T-helper 1 cell (primary cell): ENCODE results near the gene SLC12A8.

Source experiments
- DNase-seq, 5 donors: peaks; one replicate each; pipeline ENCODE4 v3.0.0-alpha.2; 2012 to 2020

The SLC12A8 gene

DNA sequence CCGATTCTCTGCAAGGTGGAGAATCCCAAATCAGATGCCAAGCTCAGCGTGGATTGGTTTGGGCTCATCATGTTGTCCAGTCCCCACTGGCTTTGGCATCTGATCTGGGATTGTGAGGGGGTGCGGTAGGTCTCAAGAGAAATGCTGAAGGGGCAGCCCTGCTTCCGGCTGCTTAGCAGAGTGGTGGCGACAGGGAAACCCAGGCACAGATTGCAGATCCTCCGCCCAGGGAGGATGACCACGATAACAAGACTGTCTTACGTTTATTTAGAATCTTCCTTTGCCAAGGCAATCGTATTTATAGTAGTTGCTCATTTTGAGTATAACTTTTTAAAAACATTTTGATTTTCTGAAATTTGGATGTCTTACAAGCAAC lies 61.1 kb downstream of the SLC12A8 start:
- no peak for DNase-seq

- peak in 3 of 5 donors; percentile 14 to 70 (median 37) for DNase-seq
Measured at GRCh38 chr3:125150525-125151441, 61.8 kb downstream of the SLC12A8 start.

- DNase-seq, result no peak
Measured at GRCh38 chr3:125149462-125149861, 63.1 kb downstream of the SLC12A8 start.

GRCh38 chr3:125148836-125149235 lies 63.7 kb downstream of the SLC12A8 start:
- no peak for DNase-seq

- no peak for DNase-seq
Measured at GRCh38 chr3:125148016-125148812, 64.3 kb downstream of the SLC12A8 start.

DNA sequence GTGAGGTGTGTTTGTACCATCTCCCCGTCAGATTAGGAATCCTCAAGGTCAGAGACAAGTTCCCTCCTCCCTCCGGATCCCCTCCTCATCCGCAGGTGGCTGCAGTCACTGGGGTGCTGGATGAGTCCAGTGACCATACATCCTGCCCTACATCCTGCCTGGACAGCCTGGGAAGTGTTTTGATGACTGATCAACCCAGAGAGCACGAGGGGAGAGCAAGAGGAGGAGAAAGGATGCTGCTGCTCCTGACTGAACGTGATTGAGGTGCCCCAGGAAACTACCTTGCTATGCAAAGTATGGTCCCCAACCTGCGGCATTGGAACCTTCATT lies 65.1 kb downstream of the SLC12A8 start:
- DNase-seq, result no peak

GRCh38 chr3:125146626-125147490 lies 65.7 kb downstream of the SLC12A8 start:
- no peak for DNase-seq

DNA sequence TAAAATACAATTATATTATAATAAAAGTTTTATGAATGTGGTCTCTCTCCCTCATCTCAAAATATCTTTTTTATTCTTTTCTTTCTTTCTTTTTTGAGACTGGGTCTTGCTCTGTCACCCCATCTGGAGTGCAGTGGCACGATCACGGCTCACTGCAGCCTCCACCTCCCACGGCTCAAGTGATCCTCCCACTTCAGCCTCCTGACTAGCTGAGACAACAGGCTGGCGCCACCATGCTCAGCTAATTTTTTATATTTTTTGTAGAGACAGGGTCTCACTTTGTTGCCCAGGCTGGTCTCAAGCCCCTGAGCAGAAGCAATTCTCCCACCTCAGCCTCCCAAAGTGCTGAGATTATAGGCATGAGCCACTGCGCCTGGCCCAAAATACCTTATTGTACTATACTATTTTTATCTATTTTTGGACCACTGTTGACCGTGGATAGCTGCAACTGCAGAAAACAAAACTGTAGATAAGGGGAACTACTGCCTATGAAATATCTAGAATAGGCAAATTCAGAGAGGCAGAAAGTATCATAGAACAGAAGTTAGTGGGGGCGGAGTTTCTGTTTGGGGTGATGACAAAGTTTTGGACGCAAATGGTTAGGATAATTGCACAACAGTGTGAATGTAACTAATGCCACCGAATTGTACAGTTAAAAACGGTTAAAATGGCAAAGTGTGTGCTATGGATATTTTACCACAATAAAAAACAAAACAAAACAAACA lies 66.6 kb downstream of the SLC12A8 start:
- no peak for DNase-seq

GRCh38 chr3:125144653-125145314 lies 67.8 kb downstream of the SLC12A8 start:
- no peak for DNase-seq

DNA sequence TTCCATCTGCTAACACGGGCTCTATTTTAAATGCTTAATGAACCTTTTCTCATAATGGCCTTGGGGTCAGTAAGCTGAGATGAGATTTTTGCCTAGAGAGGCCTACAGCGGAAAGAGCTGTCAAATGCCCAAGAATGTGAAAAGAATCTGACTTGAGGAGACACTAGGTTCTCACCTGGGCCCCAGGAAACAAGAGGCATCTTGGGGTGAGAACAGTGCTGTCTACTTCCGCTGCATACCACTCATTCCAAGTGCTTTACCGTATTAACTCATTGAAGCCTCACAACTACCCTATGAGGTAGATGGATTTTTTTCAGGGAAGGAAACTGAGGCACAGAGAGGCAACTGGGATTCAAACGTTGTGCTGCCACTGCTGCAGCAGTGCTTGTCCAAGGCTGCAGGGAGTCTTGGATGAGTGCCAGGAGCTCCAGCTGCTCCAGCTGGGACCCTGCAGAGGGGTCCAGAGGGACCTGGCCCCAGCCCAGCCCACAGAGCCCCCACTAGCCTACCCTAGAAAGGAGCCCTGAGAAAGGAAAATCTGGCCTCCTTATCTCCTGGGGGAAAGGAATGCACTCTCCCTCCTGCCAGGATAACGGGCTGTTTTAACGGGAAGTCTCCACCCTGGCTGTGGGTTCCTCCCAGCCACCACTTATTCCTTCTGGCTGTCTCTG lies 68.4 kb downstream of the SLC12A8 start:
- DNase-seq, result no peak

- no peak for DNase-seq
Measured at GRCh38 chr3:125143538-125143937, 69.0 kb downstream of the SLC12A8 start.

- DNase-seq, result no peak
Measured at GRCh38 chr3:125142940-125143339, 69.6 kb downstream of the SLC12A8 start.

DNA sequence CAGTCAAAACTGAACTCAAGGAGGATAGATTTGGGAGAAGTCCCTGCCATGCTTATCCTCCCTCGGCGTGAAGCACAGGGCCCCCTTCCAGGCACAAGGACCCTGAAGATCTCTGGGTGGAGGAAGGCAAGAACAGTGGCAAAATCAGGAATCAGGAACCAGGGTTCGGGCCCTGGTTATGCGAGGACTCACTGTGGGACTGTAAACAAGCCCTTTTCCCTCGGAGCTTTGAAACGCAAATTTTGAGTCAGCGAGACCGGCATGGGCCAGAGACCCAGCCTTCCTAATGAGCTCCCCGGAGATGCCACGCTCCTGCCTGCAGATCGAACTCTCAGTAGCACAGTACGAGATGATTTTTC lies 70.1 kb downstream of the SLC12A8 start:
- DNase-seq, result no peak

DNA sequence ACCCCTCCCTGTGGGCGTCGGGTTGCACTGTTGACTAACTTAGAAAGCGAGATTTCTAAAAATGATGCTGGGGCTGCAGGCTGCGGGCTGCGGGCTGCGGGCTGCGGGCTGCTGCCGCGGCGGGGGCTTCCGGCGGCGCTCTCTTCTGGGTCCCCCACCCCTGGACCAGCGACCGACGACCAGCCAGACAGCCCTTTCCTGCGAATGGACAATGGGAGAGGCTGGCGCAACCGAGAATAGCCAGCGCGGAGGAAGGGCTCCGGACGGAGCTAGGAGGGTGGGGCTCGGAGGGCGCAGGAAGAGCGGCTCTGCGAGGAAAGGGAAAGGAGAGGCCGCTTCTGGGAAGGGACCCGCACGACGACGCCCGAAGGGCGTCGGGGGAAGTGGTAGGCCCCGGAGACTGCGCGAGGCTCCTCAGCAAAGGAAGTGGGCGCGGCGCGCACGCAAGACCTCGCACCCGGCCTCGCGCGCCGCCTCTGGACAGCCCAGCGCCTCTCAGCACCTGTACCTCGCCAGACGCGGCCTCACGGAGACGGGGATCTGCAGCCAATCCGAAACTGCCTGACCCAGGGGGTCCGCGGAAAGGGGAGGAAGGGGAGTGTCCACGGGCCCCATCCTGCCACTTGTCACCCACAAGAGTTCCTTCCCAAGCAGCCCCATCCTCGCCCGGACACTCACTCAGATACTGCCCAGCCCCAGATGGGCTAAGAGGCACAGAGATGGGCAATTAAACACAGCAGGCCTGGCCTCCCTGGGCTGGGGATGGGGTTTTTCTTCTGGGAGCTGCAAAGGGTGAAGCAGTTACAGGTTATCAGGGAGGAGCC lies 70.7 kb downstream of the SLC12A8 start:
- DNase-seq, result peak in 4 of 5 donors; percentile 30 to 92 (median 38)

GRCh38 chr3:125140818-125141595 lies 71.5 kb downstream of the SLC12A8 start:
- DNase-seq, result no peak

DNA sequence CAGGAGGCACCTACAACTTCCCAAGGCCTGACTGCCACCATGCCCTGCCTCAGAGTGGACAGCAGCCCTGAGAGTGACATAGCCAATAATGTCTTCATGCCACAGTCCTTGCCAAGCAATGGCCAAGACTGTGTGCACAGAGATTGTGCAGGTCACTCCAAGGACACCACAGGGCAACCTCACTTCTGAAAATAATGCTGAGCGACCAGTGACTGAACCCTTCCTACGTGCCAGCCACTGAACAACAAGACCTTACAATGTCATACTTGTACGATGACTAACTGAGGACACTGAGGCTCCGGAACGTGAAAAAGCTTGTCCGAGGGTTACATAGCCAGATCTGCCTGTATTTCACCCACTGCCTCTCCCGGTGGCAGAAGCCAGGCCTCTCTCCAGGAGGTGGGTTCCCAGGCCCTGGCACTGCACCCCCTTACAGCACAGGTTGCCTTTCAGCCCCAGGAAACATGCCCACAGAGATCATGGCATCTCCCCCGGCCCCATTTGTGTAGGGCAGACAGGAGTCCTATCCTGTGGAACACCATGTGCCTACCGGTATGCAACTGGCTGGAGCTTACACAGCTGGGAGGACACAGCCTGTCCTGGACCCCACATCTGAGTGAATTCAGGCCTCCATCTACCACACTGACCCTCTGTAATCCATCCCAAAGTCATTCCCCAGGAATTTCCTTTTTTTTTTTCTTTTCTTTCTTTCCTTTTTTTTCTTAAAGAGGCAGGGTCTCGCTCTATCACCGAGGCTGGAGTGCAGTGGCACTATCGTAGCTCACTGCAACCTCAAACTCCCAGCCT lies 72.3 kb downstream of the SLC12A8 start:
- DNase-seq, result no peak

DNA sequence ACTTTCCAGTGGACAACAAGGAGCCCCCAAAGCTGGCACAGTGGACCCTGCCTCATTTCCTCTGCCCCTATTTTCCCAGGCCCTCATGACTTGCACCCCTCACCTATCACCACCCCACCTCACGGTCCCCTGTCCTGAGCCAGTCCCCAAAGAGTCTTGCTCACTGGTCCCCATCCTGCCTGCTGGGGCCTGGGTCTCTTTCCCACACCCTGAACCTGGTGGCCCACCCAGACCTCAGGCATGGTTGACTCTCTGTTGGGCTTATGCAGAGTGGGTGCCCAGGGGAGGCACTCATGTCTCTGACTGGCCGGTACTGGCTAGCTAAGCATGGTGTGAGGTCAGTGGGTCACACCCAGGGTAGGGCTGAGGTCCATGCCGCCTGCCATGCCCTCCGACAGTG lies 73.2 kb downstream of the SLC12A8 start:
- DNase-seq, result no peak

DNA sequence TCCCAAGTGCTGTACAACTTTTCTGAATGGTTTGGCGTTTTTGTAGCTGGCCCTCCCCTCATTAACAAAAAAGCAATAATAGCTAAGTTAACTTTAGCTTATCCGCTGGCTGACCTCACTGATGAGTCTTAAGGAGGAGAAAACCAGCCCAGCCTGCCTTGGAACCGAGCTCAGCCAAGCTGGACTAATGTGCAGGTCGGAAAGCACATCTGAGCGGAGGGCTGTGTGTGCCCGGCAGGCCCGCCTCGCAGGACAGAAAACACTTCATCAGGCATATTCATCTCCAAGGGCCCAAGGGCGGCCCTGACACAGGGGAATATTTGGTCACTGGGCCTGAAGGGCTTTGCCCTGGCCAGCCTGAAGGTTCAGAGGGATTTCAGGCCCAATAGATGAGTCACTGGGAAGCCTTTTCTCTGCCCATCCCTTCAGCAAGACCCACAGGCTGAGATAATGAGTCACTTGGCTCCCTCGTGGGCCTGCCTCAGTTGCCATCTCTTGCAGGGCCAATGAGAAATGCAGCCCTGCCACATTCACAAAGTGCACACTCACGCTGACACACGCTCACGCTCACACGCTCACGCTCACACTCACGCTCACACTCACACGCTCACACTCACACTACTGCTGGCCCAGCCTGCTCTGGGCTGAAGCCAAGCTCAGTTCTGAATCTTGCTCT lies 75.1 kb downstream of the SLC12A8 start:
- DNase-seq, result no peak
